Tibial artery (tissue), 4 donors: ENCODE results near the gene TBC1D8.

ENCODE experiments used
- DNase-seq, 2 donors: peaks; one replicate each; pipeline ENCODE4 v3.0.0-alpha.2; 2019
- H3K27ac ChIP-seq, 2 donors: fragments of 200-600 bp; sonication (generic) in 1 of 2; 1 replicate in 1 of 2; 2 replicates in 1 of 2; pipeline ENCODE4 v1.5.1; 2018 to 2019; ENCODE audit warnings: mild to moderate bottlenecking in 1 of 2
- H3K27me3 ChIP-seq, 2 donors: fragments of 200-600 bp; sonication (generic) in 1 of 2; one replicate each; pipeline versions ENCODE4 v1.5.1 to v1.6.0; 2016 to 2019
- H3K36me3 ChIP-seq, 3 donors: fragments of 200-600 bp; sonication (generic) in 2 of 3; one replicate each; pipeline ENCODE4 v1.5.1; 2016 to 2019; ENCODE audit warnings: mild to moderate bottlenecking in 2 of 3
- H3K4me1 ChIP-seq, 4 donors: fragments of 200-600 bp; sonication (generic) in 2 of 4; 1 replicate in 3 of 4; 2 replicates in 1 of 4; pipeline ENCODE4 v1.5.1; 2016 to 2019
- H3K4me3 ChIP-seq, 2 donors: fragments of 200-600 bp; sonication (generic) in 1 of 2; 1 replicate in 1 of 2; 2 replicates in 1 of 2; pipeline ENCODE4 v1.5.1; 2018 to 2019; ENCODE audit warnings: mild to moderate bottlenecking in 2 of 2
- H3K9me3 ChIP-seq, 3 donors: fragments of 200-600 bp; sonication (generic) in 1 of 3; one replicate each; pipeline ENCODE4 v1.5.1; 2016 to 2019
- CTCF ChIP-seq, 2 experiments: fragments of 200-600 bp in 1 of 2; fragments of 450-650 bp in 1 of 2; IDR thresholded peaks; one replicate each; pipeline ENCODE4 v1.5.1; 2017 to 2019; ENCODE audit warnings: antibody characterized with exemption in 2 of 2, mild to moderate bottlenecking in 1 of 2, moderate library complexity in 1 of 2
- intact Hi-C: fragments of 100-400 bp; cut with DNase I; formaldehyde crosslinking; loops from one replicate; pipeline ENCODE4 v1.15.0; 2023; ENCODE audit warnings: low total_unique reads

Gene TBC1D8

DNA sequence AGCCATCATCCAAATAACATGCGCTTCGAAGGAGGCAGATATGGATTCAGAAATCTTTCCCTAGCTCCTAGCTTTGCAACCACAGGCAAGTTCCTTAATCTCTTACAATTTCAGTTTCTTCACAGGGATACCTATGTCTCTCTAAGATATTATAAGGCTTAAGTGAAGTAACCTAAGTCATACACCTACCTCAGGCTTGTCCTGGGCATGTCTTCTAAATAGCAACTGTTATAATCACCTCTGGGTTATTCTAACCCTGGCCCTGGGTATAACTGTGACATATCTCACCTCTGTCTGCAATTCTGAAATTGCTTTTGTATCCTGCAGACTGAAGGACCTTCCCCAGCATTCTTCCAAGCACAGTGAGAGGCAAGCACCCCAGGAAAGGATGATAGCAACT is 8.3 kb upstream of the TBC1D8 start:
- intact Hi-C loops, result loop anchor here (5.0 kb wide), 1 partner anchor 127 kb away; no protein-coding TSS in a partner anchor
- no peak for DNase-seq

GRCh38 chr2:101157272-101157671 is 6.1 kb upstream of the TBC1D8 start:
- no peak for TF ChIP-seq CTCF (IDR thresholded peaks at IDR 0.05)
- H3K4me1 ChIP-seq, result peaks cover 0 to 27% (median 7%) of the 10 kb centered on the region in 4 donors
- H3K4me3 ChIP-seq, result no peak overlapping the region
- DNase-seq, result no peak
- no peaks in the 10 kb centered on the region for H3K36me3 ChIP-seq
- H3K27me3 ChIP-seq, result no peaks in the 10 kb centered on the region
- no peaks in the 10 kb centered on the region for H3K9me3 ChIP-seq
- no peak overlapping the region for H3K27ac ChIP-seq
- intact Hi-C loops, result loop anchor here (5.0 kb wide), 1 partner anchor 125 kb away; no protein-coding TSS in a partner anchor

More for the DNA sequence above, 8.3 kb upstream of the TBC1D8 start:
- Histone ChIP-seq H3K4me1 (peaks cover 0 to 16% (median 0%) of the 10 kb centered on the region in 4 donors), H3K4me3 (no peak overlapping the region), H3K27ac (no peak overlapping the region), H3K36me3 (no peaks in the 10 kb centered on the region), H3K9me3 (no peaks in the 10 kb centered on the region), H3K27me3 (no peaks in the 10 kb centered on the region)
- TF ChIP-seq CTCF (IDR thresholded peaks at IDR 0.05), result no peak

DNA sequence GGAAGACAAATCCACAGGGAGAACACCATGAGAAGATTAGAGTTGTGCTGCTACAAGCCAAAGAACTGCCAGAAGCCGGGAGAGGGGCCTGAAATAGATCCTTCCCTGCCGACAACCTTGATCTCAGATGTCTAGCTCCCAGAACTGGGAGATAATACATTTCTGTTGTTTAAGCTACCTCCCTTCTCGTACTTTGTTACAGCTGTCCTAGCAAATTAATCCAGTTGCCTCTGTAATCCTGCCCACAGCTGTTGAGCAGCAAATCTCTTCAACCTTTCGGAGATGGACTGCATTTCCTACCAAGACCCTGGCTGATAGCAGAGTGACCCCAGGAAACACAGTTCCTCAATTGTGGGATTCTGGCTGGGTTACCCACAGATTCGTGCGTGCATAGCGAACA is 2.6 kb upstream of the TBC1D8 start:
- intact Hi-C loops, result no loop called here
- peaks cover 0 to 35% (median 26%) of the 10 kb centered on the region in 4 donors for H3K4me1 ChIP-seq
- no peaks in the 10 kb centered on the region for H3K9me3 ChIP-seq
- no peaks in the 10 kb centered on the region for H3K27me3 ChIP-seq
- no peak overlapping the region for H3K4me3 ChIP-seq
- no peak for TF ChIP-seq CTCF (IDR thresholded peaks at IDR 0.05)
- no peaks in the 10 kb centered on the region for H3K36me3 ChIP-seq
- DNase-seq, result no peak
- no peak overlapping the region for H3K27ac ChIP-seq

DNA sequence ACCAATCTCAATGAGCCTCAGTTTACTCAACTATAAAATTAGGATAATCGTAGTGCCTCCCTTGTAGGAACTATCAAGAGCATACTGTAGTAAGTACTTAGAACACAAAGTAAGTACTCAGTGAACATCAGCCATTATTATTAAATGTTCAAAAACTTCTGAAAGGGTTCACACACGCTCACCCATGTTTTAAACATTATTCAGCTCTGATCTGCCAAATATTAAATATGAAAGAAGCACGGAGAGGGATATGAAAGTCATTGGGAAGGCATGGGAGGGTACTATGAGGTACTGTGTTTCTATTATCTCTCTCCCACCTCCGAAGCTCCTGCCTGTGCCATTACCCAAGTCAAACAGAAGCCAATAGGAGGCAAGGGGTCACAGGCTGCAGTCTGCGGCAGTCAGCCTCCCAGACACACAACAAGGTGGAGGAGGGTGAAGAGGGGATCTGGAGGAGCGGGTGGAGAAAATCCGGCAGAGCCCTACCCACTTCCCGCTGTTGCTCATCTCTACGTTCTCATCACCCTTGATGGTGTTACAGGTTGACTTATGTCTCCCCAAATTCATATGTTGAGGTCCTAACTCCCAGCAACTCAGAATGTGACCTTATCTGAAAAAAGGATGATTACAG is 2.0 kb upstream of the TBC1D8 start:
- H3K27me3 ChIP-seq, result no peaks in the 10 kb centered on the region
- DNase-seq, result no peak
- H3K36me3 ChIP-seq, result no peaks in the 10 kb centered on the region
- H3K27ac ChIP-seq, result peak overlapping the region in 1 of 2 donors; percentile 80
- peaks cover 0 to 41% (median 26%) of the 10 kb centered on the region in 4 donors for H3K4me1 ChIP-seq
- intact Hi-C loops, result no loop called here
- H3K4me3 ChIP-seq, result no peak overlapping the region
- H3K9me3 ChIP-seq, result no peaks in the 10 kb centered on the region
- TF ChIP-seq CTCF (IDR thresholded peaks at IDR 0.05), result no peak

GRCh38 chr2:101152272-101153076 is 1.3 kb upstream of the TBC1D8 start:
- H3K4me1 ChIP-seq, result peaks cover 0 to 44% (median 26%) of the 10 kb centered on the region in 4 donors
- peak overlapping the region; percentile 90 to 92 for H3K4me3 ChIP-seq
- peak overlapping the region; percentile 74 to 80 for H3K27ac ChIP-seq
- intact Hi-C loops, result no loop called here
- no peaks in the 10 kb centered on the region for H3K36me3 ChIP-seq
- H3K27me3 ChIP-seq, result no peaks in the 10 kb centered on the region
- peak; percentile 42 to 74 for DNase-seq
- H3K9me3 ChIP-seq, result no peaks in the 10 kb centered on the region
- TF ChIP-seq CTCF (IDR thresholded peaks at IDR 0.05), result peak; percentile 74
